ENCODE results near the gene AMZ2.
"Not testable (repeated sequence)": the region's sequence is repeated elsewhere in the genome, so short reads cannot be mapped to it uniquely, and the experiment has no call there.

Gene AMZ2

GRCh38 chr17:68220786-68221185, 27.1 kb upstream of the AMZ2 start:
- not testable (repeated sequence) for DNase-seq

GRCh38 chr17:68221786-68222185, 26.1 kb upstream of the AMZ2 start:
- no peak for DNase-seq

- no peak for DNase-seq
These were observed 25.2 kb upstream of the AMZ2 start for GRCh38 chr17:68222606-68223005.

GRCh38 chr17:68225055-68225454, 22.8 kb upstream of the AMZ2 start:
- DNase-seq = not testable (repeated sequence)

- DNase-seq = not testable (repeated sequence)
These were observed 19.7 kb upstream of the AMZ2 start for GRCh38 chr17:68228039-68228680.

- no peak for DNase-seq
These were observed 18.8 kb upstream of the AMZ2 start for GRCh38 chr17:68228817-68229570.

- DNase-seq = no peak
These were observed 18.2 kb upstream of the AMZ2 start for GRCh38 chr17:68229619-68230018.

- DNase-seq = not testable (repeated sequence)
These were observed 16.7 kb upstream of the AMZ2 start for GRCh38 chr17:68231131-68231530.

GRCh38 chr17:68231541-68231940, 16.3 kb upstream of the AMZ2 start:
- no peak for DNase-seq

- not testable (repeated sequence) for DNase-seq
These were observed 15.1 kb upstream of the AMZ2 start for GRCh38 chr17:68232741-68233140.

- not testable (repeated sequence) for DNase-seq
These were observed 13.0 kb upstream of the AMZ2 start for GRCh38 chr17:68234726-68235335.

- not testable (repeated sequence) for DNase-seq
These were observed 12.5 kb upstream of the AMZ2 start for GRCh38 chr17:68235336-68235791.

GRCh38 chr17:68237369-68238163, 10.3 kb upstream of the AMZ2 start:
- not testable (repeated sequence) for DNase-seq

GRCh38 chr17:68238164-68238870, 9.5 kb upstream of the AMZ2 start:
- DNase-seq = no peak

- no peak for DNase-seq
These were observed 9.0 kb upstream of the AMZ2 start for GRCh38 chr17:68238871-68239253.

GRCh38 chr17:68239632-68240366, 8.0 kb upstream of the AMZ2 start:
- no peak for DNase-seq

- DNase-seq = peak in 1 of 3 experiments; percentile 29
These were observed 1.4 kb upstream of the AMZ2 start for GRCh38 chr17:68246271-68247028.

GRCh38 chr17:68248199-68248825, 469 bp downstream of the AMZ2 start:
- peak; percentile 49 to 90 (median 83) for DNase-seq

- DNase-seq = no peak
These were observed 1.0 kb downstream of the AMZ2 start for GRCh38 chr17:68248891-68249290.

GRCh38 chr17:68249354-68249765, 1.5 kb downstream of the AMZ2 start:
- DNase-seq = no peak
